ENCODE data around the gene SASH1.
"Not testable (repeated sequence)": the region's sequence is repeated elsewhere in the genome, so short reads cannot be mapped to it uniquely, and the experiment has no call there.

The SASH1 gene

DNA sequence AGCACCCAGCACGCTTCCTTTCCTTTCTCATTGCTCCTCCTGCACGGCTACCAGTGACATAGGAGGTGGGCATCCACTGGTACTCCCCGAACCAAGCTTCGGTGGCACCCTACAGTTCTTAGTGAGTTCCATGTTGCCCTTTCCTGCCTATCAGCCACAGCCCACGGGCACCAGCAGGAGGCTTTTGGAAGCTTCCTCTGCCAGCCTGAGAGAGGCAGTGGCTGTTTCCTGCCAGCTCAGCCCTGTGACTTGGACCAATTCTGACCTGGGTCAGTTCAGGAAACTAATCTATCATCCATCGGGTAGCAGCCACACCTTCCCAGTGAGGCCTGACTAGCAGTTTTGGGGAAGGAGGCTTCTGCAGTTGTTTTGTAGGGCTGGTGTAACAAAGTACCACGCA lies 227.8 kb downstream of the SASH1 start:
- Histone ChIP-seq H3K9me3 (ENCODE audit: low read length) (no peaks in the 10 kb centered on the region), H3K4me3 (ENCODE audit: low read depth in 1 of 2, low read length in 2 of 2) (no peak overlapping the region), H3K9ac (ENCODE audit: low read length) (no peak overlapping the region), H3K27me3 (ENCODE audit: control insufficient read depth in 1 of 2, insufficient read depth in 2 of 2, low read length in 2 of 2) (no peaks in the 10 kb centered on the region), H3K4me1 (ENCODE audit: insufficient read depth, low read length) (no peaks in the 10 kb centered on the region), H3K27ac (ENCODE audit: low read depth, low read length) (no peak overlapping the region), H3K36me3 (ENCODE audit: insufficient read depth, low read length) (no peaks in the 10 kb centered on the region)

DNA sequence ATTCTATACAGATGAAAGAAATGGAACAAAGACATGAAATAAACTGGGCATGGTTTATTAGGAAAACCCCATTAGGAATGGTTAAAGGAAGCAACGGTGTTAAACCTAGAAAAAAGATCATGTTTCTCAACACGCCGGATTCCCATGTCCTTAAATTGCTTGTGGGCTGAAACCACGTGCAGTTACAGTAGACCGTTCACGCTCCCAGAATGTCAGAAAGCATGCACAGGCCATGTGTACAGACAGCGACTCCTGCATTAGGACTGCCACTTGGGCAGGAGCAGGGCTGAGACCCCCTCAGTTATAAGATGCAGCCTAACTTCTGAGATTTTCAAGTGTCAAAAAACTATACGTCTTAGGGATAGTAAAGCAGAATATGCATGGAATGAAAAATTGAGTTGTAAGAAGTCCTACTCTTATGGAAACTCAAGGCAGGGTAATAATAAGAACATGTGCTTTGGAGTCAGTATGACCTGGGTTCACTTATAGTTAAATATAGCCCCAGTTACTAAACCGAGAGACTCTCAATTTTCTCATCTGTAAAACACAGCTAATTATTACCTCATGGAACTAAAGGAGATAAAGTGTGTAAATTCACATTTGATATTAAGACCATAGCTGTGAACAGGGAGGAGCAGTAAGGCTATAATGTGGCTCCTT lies 230.2 kb downstream of the SASH1 start:
- Histone ChIP-seq H3K27me3 (ENCODE audit: control insufficient read depth in 1 of 2, insufficient read depth in 2 of 2, low read length in 2 of 2) (no peaks in the 10 kb centered on the region), H3K4me1 (ENCODE audit: insufficient read depth, low read length) (no peaks in the 10 kb centered on the region), H3K36me3 (ENCODE audit: insufficient read depth, low read length) (no peaks in the 10 kb centered on the region), H3K9me3 (ENCODE audit: low read length) (no peaks in the 10 kb centered on the region), H3K4me3 (ENCODE audit: low read depth in 1 of 2, low read length in 2 of 2) (no peak overlapping the region), H3K27ac (ENCODE audit: low read depth, low read length) (no peak overlapping the region), H3K9ac (ENCODE audit: low read length) (no peak overlapping the region)

DNA sequence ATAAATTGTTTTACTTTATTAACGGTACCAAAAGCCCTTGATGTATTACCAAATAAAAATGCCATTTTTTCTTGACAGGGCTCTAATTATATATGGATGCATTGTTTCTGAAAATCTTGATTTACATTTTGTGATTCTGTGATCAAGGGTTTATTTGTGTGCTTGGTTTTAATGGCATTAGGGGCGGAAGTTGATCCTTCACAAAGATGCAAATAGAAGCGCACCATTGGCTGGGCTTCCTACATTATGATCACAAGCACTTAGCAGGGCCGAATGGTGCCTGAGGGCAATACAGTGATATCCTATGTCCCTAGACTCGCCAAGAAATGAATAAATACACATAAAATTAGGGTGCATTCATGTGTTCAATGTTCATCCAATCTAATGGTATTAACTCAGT lies 231.3 kb downstream of the SASH1 start:
- no peak overlapping the region for H3K4me3 ChIP-seq (ENCODE audit: low read depth in 1 of 2, low read length in 2 of 2)
- H3K9me3 ChIP-seq (ENCODE audit: low read length), result no peaks in the 10 kb centered on the region
- peaks cover 10% of the 10 kb centered on the region for H3K4me1 ChIP-seq (ENCODE audit: insufficient read depth, low read length)
- H3K36me3 ChIP-seq (ENCODE audit: insufficient read depth, low read length), result no peaks in the 10 kb centered on the region
- H3K27me3 ChIP-seq (ENCODE audit: control insufficient read depth in 1 of 2, insufficient read depth in 2 of 2, low read length in 2 of 2), result no peaks in the 10 kb centered on the region
- no peak overlapping the region for H3K9ac ChIP-seq (ENCODE audit: low read length)
- no peak overlapping the region for H3K27ac ChIP-seq (ENCODE audit: low read depth, low read length)

DNA sequence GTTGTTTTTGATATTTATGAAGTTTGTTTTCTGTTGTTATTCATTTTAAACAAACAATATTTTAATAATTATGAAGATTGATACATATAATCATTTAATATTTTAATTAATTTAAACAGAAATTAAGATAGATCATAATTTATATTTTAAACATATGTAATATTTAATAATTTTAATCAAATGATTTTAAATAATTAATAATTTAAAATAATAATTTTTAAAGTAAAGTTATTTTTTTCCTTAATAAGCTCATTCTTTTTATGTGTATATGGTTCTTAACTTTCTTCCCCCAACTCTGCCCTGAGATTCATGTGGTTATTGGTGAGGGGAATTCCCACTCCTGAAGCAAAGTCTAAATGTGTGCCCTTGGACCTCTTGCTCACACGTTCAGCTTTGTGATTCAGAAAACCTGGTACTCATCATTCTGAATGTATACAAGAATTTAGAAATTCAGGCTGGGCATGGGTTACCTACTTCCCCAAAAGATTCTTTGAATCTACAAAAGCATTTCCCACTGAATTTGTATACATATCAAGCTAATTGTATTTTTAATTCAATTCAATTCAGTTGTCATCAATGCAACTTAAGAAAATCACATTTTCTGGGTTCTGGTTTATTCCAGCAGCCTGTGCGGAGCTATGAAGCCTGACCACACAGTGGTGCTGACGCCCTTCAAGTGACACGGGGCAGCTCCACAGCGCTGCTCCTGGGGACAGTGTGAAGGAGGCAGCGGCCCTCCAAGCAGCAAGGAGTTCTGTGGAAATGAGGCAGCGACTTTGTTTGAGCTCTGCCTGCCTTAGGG lies 235.2 kb downstream of the SASH1 start:
- Histone ChIP-seq H3K4me1 (ENCODE audit: insufficient read depth, low read length) (peaks cover 10% of the 10 kb centered on the region), H3K9me3 (ENCODE audit: low read length) (no peaks in the 10 kb centered on the region), H3K27ac (ENCODE audit: low read depth, low read length) (no peak overlapping the region), H3K4me3 (ENCODE audit: low read depth in 1 of 2, low read length in 2 of 2) (no peak overlapping the region), H3K36me3 (ENCODE audit: insufficient read depth, low read length) (no peaks in the 10 kb centered on the region), H3K9ac (ENCODE audit: low read length) (no peak overlapping the region), H3K27me3 (ENCODE audit: control insufficient read depth in 1 of 2, insufficient read depth in 2 of 2, low read length in 2 of 2) (no peaks in the 10 kb centered on the region)

DNA sequence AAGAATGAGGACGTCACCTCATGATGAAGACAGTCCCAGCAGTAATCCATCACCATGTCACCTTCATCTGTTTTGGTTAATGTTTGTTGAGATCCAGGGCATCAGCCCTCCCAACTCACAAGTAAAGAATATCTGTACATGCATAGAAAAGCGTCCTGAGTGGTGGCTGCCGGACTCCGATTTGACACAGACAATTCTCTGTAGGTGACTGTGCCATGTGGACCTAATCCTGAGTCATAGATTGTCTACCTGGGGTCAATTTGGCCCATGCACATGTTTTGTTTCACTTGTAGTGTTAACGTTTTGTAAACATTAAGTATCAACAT lies 235.8 kb downstream of the SASH1 start:
- Histone ChIP-seq H3K9me3 (ENCODE audit: low read length) (no peaks in the 10 kb centered on the region), H3K36me3 (ENCODE audit: insufficient read depth, low read length) (no peaks in the 10 kb centered on the region), H3K27me3 (ENCODE audit: control insufficient read depth in 1 of 2, insufficient read depth in 2 of 2, low read length in 2 of 2) (no peaks in the 10 kb centered on the region), H3K9ac (ENCODE audit: low read length) (no peak overlapping the region), H3K4me3 (ENCODE audit: low read depth in 1 of 2, low read length in 2 of 2) (no peak overlapping the region), H3K27ac (ENCODE audit: low read depth, low read length) (no peak overlapping the region), H3K4me1 (ENCODE audit: insufficient read depth, low read length) (peaks cover 10% of the 10 kb centered on the region)

DNA sequence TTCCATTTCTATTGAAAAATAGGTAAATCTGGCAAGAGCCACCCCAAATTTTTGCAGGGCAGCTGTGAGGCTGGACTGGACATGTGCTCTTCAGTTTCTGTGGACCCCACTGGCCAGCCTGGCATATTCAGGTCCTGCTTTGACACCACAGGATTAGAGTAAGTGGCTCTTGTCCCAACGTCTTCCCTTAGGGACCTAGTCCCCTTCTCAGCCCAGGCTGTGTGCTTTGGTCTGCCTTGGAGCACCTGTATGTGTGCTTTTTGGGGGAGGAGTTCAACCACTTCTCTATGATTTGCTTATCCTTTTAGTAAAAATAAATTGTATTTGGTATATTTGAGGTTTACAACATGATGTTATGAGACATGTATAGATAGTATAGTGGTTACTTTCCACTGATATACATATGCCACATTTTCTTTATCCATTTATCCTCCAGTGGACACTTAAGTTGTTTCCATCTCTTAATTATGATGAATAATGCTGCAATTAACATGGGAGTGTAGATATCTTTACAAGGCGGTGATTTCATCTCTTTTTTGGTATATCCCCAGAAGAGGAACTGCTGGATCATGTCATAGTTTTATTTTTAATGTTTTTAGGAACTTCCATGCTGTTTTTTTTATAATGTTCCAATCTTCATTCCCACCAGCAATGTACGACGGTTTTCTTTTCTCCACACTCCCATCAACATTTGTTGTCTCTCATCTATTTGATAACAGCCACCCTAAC lies 236.4 kb downstream of the SASH1 start:
- Histone ChIP-seq H3K27ac (ENCODE audit: low read depth, low read length) (no peak overlapping the region), H3K9ac (ENCODE audit: low read length) (no peak overlapping the region), H3K4me3 (ENCODE audit: low read depth in 1 of 2, low read length in 2 of 2) (no peak overlapping the region), H3K9me3 (ENCODE audit: low read length) (no peaks in the 10 kb centered on the region), H3K27me3 (ENCODE audit: control insufficient read depth in 1 of 2, insufficient read depth in 2 of 2, low read length in 2 of 2) (no peaks in the 10 kb centered on the region), H3K4me1 (ENCODE audit: insufficient read depth, low read length) (peaks cover 10% of the 10 kb centered on the region), H3K36me3 (ENCODE audit: insufficient read depth, low read length) (no peaks in the 10 kb centered on the region)

DNA sequence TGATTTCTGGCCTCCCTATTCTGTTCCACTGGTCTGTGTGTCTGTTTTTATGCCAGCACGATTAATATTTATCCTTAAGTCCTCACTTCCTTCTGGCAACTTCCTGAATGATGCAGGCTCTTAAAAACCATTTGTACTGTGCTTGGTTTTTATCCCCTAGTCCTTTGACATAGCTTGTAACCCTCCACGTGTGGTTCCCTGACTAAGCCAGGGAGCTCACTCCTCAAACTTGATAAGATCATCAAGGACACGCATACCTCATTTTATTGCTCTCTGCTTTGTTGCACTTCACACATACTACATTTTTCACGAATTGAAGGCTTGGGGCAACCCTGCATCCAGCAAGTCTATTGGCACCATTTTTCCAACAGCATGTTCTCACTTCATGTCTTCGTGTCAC lies 237.8 kb downstream of the SASH1 start:
- Histone ChIP-seq H3K9ac (ENCODE audit: low read length) (no peak overlapping the region), H3K27ac (ENCODE audit: low read depth, low read length) (no peak overlapping the region), H3K4me3 (ENCODE audit: low read depth in 1 of 2, low read length in 2 of 2) (no peak overlapping the region), H3K4me1 (ENCODE audit: insufficient read depth, low read length) (peaks cover 10% of the 10 kb centered on the region), H3K36me3 (ENCODE audit: insufficient read depth, low read length) (no peaks in the 10 kb centered on the region), H3K27me3 (ENCODE audit: control insufficient read depth in 1 of 2, insufficient read depth in 2 of 2, low read length in 2 of 2) (no peaks in the 10 kb centered on the region), H3K9me3 (ENCODE audit: low read length) (peaks cover 2% of the 10 kb centered on the region)

DNA sequence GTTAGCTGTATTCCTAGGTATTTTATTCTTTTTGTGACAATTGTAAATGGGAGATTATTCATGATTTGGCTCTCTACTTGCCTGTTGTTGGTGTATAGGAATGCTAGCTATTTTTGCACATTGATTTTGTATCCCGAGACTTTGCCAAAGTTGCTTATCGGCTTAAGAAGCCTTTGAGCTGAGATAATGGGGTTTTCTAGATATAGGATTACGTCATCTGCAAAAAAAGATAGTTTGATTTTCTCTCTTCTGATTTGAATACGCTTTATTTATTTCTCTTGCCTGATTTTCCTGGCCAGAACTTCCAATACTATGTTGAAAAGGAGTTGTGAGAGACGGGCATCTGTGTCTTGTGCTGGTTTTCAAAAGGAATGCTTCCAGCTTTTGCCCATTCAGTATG lies 241.0 kb downstream of the SASH1 start:
- Histone ChIP-seq H3K4me3 (ENCODE audit: low read depth in 1 of 2, low read length in 2 of 2) (no peak overlapping the region), H3K27ac (ENCODE audit: low read depth, low read length) (no peak overlapping the region), H3K9me3 (ENCODE audit: low read length) (peaks cover 6% of the 10 kb centered on the region), H3K27me3 (ENCODE audit: control insufficient read depth in 1 of 2, insufficient read depth in 2 of 2, low read length in 2 of 2) (no peaks in the 10 kb centered on the region), H3K4me1 (ENCODE audit: insufficient read depth, low read length) (peaks cover 2% of the 10 kb centered on the region), H3K9ac (ENCODE audit: low read length) (no peak overlapping the region), H3K36me3 (ENCODE audit: insufficient read depth, low read length) (no peaks in the 10 kb centered on the region)

DNA sequence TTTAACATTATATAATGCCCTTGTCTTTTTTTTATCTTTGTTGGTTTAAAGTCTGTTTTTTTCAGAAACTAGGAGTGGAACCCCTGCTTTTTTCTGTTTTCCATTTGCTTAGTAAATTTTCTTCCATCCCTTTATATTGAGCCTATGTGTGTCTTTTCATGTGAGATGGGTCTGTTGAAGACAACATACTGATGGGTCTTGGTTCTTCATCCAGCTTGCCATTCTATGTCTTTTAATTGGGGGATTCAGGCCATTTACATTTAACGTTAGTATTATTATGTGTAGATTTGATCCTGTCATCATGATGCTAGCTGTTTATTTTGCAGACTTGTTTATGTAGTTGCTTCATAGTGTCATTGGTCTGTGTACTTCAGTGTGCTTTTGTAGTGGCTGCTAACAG lies 243.0 kb downstream of the SASH1 start:
- not testable (repeated sequence) for H3K9ac ChIP-seq (ENCODE audit: low read length); H3K36me3 ChIP-seq (ENCODE audit: insufficient read depth, low read length); H3K27me3 ChIP-seq (ENCODE audit: control insufficient read depth in 1 of 2, insufficient read depth in 2 of 2, low read length in 2 of 2); H3K27ac ChIP-seq (ENCODE audit: low read depth, low read length); H3K4me3 ChIP-seq (ENCODE audit: low read depth in 1 of 2, low read length in 2 of 2); H3K9me3 ChIP-seq (ENCODE audit: low read length); H3K4me1 ChIP-seq (ENCODE audit: insufficient read depth, low read length)

DNA sequence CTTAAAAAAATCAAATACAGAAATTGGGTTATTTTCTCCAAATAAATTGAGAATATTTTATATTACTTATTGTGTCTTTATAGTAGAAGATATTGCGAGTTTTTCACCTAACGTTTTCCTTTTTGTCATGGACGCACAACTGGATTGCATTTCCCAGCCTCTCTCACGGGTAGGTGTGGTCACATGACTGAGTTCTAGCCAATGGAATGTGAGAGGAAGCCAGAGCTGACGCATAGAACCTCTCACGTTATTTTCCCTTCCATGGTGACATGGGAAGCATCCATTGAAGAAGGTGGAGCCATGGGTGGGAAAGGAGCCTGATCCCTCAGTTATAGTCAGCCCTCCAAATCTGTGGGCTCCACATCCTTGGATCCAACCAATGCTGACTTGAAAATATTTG lies 248.2 kb downstream of the SASH1 start:
- no peaks in the 10 kb centered on the region for H3K36me3 ChIP-seq (ENCODE audit: insufficient read depth, low read length)
- no peak overlapping the region for H3K9ac ChIP-seq (ENCODE audit: low read length)

DNA sequence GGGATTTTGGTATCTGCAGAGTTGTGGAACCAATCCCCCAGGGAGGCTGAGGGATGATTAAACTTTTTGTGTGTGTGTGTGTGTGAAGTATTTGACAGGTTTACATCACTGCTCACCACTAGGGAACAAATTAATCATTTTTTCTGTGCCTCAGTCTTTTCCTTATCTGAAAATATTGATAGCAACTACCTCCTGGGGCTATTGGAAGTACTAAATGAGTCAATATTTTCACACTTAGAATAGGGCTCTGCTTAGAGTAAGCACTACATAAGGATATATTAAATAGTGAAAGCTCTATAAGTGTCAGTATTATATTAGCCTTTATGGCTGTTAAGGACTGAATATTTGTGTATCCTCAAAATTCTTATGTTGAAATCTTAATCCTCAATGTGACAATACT lies 249.0 kb downstream of the SASH1 start:
- Histone ChIP-seq H3K4me3 (ENCODE audit: low read depth in 1 of 2, low read length in 2 of 2) (no peak overlapping the region), H3K4me1 (ENCODE audit: insufficient read depth, low read length) (peaks cover 17% of the 10 kb centered on the region), H3K36me3 (ENCODE audit: insufficient read depth, low read length) (no peaks in the 10 kb centered on the region), H3K27ac (ENCODE audit: low read depth, low read length) (no peak overlapping the region), H3K27me3 (ENCODE audit: control insufficient read depth in 1 of 2, insufficient read depth in 2 of 2, low read length in 2 of 2) (no peaks in the 10 kb centered on the region), H3K9me3 (ENCODE audit: low read length) (no peaks in the 10 kb centered on the region), H3K9ac (ENCODE audit: low read length) (no peak overlapping the region)

More for the DNA sequence above, 248.2 kb downstream of the SASH1 start:
- H3K4me1 ChIP-seq (ENCODE audit: insufficient read depth, low read length), result peaks cover 17% of the 10 kb centered on the region
- H3K4me3 ChIP-seq (ENCODE audit: low read depth in 1 of 2, low read length in 2 of 2), result no peak overlapping the region
- no peaks in the 10 kb centered on the region for H3K9me3 ChIP-seq (ENCODE audit: low read length)
- no peak overlapping the region for H3K27ac ChIP-seq (ENCODE audit: low read depth, low read length)
- H3K27me3 ChIP-seq (ENCODE audit: control insufficient read depth in 1 of 2, insufficient read depth in 2 of 2, low read length in 2 of 2), result no peaks in the 10 kb centered on the region
